GM21576 (cell line): ENCODE measurements around the gene SIRT7.

Experiments used
- ATAC-seq: cut with Tn5 transposase; IDR thresholded peaks from one replicate; pipeline ENCODE4 v1.9.1; 2021; ENCODE audit warnings: mild to moderate bottlenecking, moderate library complexity; ENCODE audit not compliant: unreplicated experiment

SIRT7 gene

GRCh38 chr17:81933178-81933699 lies 15.3 kb upstream of the SIRT7 start:
- no peak for ATAC-seq

GRCh38 chr17:81932333-81932983 lies 14.5 kb upstream of the SIRT7 start:
- ATAC-seq, result no peak

- ATAC-seq, result no peak
These were observed 13.8 kb upstream of the SIRT7 start for GRCh38 chr17:81931557-81932332.

GRCh38 chr17:81931189-81931556 lies 13.2 kb upstream of the SIRT7 start:
- no peak for ATAC-seq

- no peak for ATAC-seq
These were observed 12.5 kb upstream of the SIRT7 start for GRCh38 chr17:81930142-81931125.

- ATAC-seq, result no peak
These were observed 11.5 kb upstream of the SIRT7 start for GRCh38 chr17:81929253-81930141.

- ATAC-seq, result no peak
These were observed 10.7 kb upstream of the SIRT7 start for GRCh38 chr17:81928544-81929252.

- ATAC-seq, result no peak
These were observed 9.9 kb upstream of the SIRT7 start, which contains the start of gene MAFG for GRCh38 chr17:81927653-81928543. TSS of gene MAFG (minus strand) at chr17:81927735. CDS start at chr17:81923185, 4,550 bp downstream.

GRCh38 chr17:81927152-81927652 lies 9.2 kb upstream of the SIRT7 start:
- no peak for ATAC-seq

- ATAC-seq, result no peak
These were observed 8.6 kb upstream of the SIRT7 start for GRCh38 chr17:81926451-81927151.

GRCh38 chr17:81925860-81926450 lies 8.0 kb upstream of the SIRT7 start:
- ATAC-seq, result no peak

GRCh38 chr17:81924557-81925532 lies 6.9 kb upstream of the SIRT7 start:
- ATAC-seq, result no peak

GRCh38 chr17:81923302-81924260 lies 5.6 kb upstream of the SIRT7 start:
- no peak for ATAC-seq

GRCh38 chr17:81922566-81923301 lies 4.8 kb upstream of the SIRT7 start:
- no peak for ATAC-seq
